Bronchial epithelial cell (primary cell): ENCODE measurements around the gene NOXA1. TPM values are rescaled to one million over a fixed set of nuclear protein-coding genes. Genes with fewer than 3 reads are reported as not detected.

Source experiments
- DNase-seq: peaks from one replicate; pipeline ENCODE4 v3.0.0-alpha.2; 2010; ENCODE audit warnings: low read depth
- FAIRE-seq: peaks from 2 replicates; lab custom pipeline; 2011; peaks lifted over from hg19 to GRCh38; lab: Jason Lieb, UNC
- H3K27me3 ChIP-seq: 2 replicates; pipeline ENCODE4 v1.5.1; 2011; ENCODE audit warnings: low read length; ENCODE audit not compliant: control insufficient read depth, insufficient read depth
- H3K36me3 ChIP-seq: 2 replicates; pipeline ENCODE4 v1.5.1; 2011; ENCODE audit warnings: low read length; ENCODE audit not compliant: control insufficient read depth, insufficient read depth
- H3K4me3 ChIP-seq: 2 replicates; pipeline ENCODE4 v1.5.1; 2011; ENCODE audit warnings: mild to moderate bottlenecking, low read depth, low read length, control low read depth
- total RNA-seq: library from RNA; depleted of rRNA; stranded (reverse); fragments of >200 nt; gene quantifications from 2 replicates; pipeline ENCODE4 v1.2.1, GENCODE V29; 2014
- TF ChIP-seq, protein P1 (sequence below): IDR thresholded peaks from 2 replicates; pipeline ENCODE4 v1.5.1; 2011; ENCODE audit warnings: mild to moderate bottlenecking, moderate library complexity, low read length, control low read depth, inconsistent platforms; ENCODE audit not compliant: insufficient read depth, severe bottlenecking

Gene NOXA1
- total RNA-seq, 1 donor from 2014 or later = 0.53 TPM

DNA sequence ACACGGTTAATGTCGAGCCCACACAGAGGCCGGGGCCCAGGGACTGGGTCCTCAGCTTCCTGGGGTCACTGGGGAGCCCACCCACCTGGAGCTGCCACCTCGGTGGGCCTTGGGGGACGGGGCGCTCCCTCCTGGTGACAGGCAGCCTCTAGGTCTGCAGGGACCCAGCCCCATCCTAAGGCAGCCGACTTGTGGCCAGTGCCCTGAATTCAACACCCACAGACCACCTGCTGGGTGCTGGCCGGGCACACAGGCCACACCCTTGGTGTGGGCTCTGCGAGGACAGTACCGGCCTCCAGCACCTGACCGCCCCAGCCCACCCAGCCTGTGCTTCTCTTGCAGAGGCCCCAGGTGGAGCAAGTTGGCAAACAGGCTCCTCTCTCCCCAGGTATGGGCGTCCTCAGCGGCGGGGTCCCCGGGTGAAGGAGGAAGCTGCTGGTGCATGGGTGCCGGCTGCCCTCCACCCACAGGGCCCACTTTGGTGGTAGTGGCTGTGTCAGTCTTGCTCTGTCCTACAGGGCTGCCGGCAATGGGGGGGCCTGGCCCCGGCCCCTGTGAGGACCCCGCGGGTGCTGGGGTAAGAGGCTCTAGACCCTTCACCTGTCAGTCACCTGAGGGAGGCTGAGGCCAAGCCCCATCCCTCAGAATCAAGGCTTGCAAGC, 9.6 kb downstream of the NOXA1 start:
- H3K4me3 ChIP-seq = no peak overlapping the region
- no peak for DNase-seq

GRCh38 chr9:137433349-137433915, 10.2 kb downstream of the NOXA1 start:
- FAIRE-seq (no peak), DNase-seq (no peak)
- Histone ChIP-seq H3K36me3 (no peaks in the 10 kb centered on the region), H3K4me3 (no peak overlapping the region), H3K27me3 (no peaks in the 10 kb centered on the region)
- TF ChIP-seq, protein P1, sequence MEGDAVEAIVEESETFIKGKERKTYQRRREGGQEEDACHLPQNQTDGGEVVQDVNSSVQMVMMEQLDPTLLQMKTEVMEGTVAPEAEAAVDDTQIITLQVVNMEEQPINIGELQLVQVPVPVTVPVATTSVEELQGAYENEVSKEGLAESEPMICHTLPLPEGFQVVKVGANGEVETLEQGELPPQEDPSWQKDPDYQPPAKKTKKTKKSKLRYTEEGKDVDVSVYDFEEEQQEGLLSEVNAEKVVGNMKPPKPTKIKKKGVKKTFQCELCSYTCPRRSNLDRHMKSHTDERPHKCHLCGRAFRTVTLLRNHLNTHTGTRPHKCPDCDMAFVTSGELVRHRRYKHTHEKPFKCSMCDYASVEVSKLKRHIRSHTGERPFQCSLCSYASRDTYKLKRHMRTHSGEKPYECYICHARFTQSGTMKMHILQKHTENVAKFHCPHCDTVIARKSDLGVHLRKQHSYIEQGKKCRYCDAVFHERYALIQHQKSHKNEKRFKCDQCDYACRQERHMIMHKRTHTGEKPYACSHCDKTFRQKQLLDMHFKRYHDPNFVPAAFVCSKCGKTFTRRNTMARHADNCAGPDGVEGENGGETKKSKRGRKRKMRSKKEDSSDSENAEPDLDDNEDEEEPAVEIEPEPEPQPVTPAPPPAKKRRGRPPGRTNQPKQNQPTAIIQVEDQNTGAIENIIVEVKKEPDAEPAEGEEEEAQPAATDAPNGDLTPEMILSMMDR = no peak

More for the DNA sequence above, 9.6 kb downstream of the NOXA1 start:
- Histone ChIP-seq H3K27me3 (no peaks in the 10 kb centered on the region), H3K36me3 (no peaks in the 10 kb centered on the region)
- no peak for FAIRE-seq
- TF ChIP-seq, protein P1 = no peak

DNA sequence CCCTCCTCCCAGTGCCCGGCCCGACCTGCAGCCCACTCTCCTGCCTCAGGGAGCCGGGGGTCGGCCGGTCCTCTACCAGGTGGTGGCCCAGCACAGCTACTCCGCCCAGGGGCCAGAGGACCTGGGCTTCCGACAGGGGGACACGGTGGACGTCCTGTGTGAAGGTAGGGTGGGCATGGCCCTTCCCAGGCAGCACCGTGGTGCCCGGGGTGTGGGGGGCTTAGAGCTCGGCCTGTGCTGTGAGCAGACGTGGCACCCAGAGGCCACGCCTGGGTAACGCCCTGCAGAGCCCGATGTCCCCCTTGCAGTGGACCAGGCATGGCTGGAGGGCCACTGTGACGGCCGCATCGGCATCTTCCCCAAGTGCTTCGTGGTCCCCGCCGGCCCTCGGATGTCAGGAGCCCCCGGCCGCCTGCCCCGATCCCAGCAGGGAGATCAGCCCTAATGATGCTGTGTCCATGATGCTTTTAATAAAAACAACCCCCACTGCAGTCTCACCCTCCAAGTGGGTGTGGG, 10.8 kb downstream of the NOXA1 start:
- FAIRE-seq (no peak), DNase-seq (no peak)
- Histone ChIP-seq H3K4me3 (no peak overlapping the region), H3K27me3 (no peaks in the 10 kb centered on the region), H3K36me3 (no peaks in the 10 kb centered on the region)
- TF ChIP-seq, protein P1 = no peak

DNA sequence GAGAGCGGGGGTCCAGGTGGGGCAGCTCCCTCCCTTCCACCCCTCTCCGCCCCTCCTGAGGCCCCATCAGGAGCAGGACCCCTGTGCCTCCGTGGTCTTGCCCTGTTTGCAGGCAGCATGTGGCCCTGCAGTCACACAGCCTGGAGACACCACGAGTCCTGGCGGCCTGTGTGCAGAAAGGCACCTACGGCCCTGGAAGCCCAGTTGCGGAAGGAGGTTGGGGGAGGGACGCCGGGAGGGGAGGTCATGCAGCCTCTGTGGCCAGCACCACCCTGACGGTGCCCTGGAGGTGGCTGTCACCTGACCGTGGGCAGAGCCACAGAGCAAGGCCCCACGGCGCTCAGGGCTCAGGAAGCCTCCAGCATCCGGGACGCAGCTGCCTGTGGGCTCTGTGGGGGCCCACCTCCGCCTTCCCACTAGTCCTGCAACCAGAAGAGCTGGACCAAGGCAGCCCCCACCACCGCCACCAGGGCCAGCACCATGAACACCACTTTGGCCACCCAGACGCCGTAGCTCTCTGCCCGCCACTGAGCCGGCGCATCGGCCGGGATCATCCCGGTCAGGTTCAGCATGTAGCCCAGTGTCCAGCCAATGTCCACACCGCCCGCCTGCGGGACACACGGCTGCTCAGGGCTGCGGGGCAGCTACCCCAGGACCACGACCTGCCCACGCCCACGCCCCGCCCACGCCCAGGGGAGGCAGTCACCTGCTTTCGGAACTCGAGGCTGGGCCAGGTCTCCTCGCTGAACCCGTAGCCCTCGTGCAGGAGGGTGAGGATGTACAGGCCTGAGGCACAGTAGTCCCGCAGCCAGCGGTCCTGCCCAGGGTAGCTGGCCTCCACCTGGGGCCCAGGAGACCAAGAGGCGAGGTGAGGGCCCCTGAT, 11.5 kb downstream of the NOXA1 start:
- Histone ChIP-seq H3K36me3 (no peaks in the 10 kb centered on the region), H3K4me3 (no peak overlapping the region), H3K27me3 (no peaks in the 10 kb centered on the region)
- TF ChIP-seq, protein P1 = no peak
- no peak for FAIRE-seq
- no peak for DNase-seq

- Histone ChIP-seq H3K4me3 (no peak overlapping the region), H3K36me3 (no peaks in the 10 kb centered on the region), H3K27me3 (no peaks in the 10 kb centered on the region)
- FAIRE-seq (no peak), DNase-seq (no peak)
- TF ChIP-seq, protein P1 = no peak
Measured at GRCh38 chr9:137435381-137435891, 12.2 kb downstream of the NOXA1 start.
